Kidney tubule cell (primary cell): Measurements from ENCODE around the gene DTNB.
"Not testable (repeated sequence)": the region's sequence is repeated elsewhere in the genome, so short reads cannot be mapped to it uniquely, and the experiment has no call there.

Source experiments
- DNase-seq: peaks from one replicate; pipeline ENCODE4 v3.0.0-alpha.2; 2018; ENCODE audit warnings: low spot score

Gene DTNB

DNA sequence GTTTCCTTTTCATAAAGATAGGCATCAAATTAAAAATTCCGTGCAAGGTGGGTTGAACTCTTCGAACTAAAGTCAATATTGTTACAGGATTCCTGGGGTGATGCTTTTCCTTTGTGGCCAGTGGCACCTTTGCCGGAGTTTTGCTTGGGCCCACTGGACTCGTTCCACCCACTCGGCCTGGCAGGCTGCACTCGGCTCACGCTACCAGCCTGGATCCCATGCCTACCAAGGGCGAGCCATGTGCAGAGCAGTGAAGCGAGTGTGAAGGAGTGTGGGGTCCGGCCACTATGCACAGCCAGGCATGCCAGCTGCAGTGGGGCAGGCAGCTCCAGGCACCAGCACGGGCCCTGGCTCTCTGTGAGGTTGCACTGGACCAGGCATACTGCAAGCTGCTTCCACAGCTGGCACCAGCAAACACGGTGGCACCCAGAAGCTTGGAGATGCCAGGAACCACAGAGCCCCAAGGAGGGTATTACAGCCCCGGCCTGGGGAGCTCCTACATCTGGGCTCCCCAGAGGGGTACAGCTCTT lies 83.6 kb downstream of the DTNB start:
- DNase-seq: no peak

GRCh38 chr2:25588576-25588975 lies 84.8 kb downstream of the DTNB start:
- DNase-seq: no peak

DNA sequence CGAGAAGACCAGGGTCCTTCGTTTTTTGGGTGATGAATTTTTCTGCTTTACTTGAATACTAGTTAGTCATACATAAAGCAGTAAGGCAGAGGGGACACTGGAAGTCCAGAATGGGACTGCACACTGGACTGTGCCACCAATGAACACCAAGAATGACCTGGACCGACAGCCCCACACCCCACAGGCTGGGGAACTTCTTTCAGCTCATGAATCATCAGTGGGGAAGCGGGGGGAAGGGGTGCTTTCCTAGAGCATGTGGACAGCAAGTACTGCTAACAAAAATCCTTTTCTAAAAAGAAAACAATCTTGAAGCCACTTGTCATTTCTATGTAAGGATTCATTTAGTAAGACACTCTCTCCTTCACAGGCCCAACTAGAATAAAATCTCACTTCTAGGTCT lies 86.0 kb downstream of the DTNB start:
- DNase-seq: peak; percentile 38

- no peak for DNase-seq
Measured at GRCh38 chr2:25586726-25587144, 86.6 kb downstream of the DTNB start.

GRCh38 chr2:25585189-25585588 lies 88.2 kb downstream of the DTNB start:
- no peak for DNase-seq

DNA sequence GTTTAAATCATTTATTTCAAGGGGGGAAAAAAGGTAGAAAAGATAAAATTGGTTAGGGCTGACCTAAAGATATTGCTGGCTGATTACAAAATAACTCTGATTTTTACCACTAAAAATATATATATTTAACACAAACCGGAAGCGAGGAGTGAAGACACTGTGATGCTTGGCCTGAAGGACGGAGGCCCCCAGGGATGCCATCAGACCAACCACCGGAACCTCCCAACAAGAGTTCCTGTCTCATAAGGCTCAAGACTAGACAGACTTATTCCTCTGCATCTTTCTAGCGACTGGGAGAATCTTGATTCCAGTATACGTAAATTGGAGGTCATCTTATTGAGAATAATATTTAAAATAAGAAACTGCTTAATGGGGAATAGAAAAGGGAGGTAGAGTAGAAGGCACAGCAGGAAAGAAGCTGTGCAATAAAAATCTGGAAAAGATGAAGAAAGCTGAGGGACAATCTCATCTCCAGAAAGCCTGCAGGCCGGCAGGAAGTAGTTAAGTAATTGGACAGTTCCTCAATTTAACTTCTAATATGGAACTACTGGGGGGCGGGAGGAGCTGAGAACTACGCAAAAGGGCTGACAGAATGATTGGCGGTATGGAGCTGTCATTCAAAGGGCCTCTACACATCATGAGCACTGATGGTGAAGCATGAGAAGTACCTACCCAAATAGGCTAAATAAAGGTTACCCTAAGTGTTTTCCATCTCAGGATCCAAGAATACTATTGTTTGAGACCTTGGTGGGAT lies 91.1 kb downstream of the DTNB start:
- no peak for DNase-seq

DNA sequence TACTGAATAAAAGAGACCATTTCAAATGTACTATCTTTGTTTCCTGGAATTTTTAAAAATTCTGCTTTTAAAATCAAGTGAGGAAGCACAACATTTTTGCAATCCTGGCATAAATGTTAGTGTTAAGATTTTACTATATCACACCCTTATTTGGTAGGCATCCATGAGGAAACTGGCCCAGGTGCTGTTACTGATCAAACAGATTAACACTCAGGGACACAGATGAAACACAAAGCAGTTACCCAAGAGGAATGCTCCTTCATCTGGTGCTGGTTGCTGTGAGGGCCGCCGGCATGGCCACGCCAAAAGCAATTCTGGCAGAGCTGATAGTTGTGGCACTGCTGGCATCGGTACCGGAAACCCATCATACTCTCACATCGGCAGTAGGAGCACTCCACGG lies 96.8 kb downstream of the DTNB start:
- DNase-seq: no peak

DNA sequence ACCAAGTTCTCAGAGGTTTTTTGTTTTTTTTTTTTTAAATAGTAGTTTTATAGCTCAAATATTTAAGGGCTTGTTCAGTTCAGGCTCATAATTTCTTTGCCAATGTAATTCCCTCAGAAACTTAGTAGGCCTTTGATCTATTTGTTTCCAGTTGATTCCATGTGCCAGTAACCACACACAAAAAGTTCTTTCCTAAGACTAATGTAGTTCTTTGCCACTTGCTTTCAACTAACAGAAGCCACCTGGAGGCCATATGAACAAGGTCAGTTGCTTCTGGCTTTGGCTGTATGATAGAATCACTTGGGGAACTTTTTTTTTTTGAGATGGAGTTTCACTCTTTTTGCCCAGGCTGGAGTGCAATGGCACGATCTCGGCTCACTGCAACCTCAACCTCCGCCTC lies 100.7 kb downstream of the DTNB start:
- DNase-seq: no peak

- DNase-seq: peak; percentile 5
Measured at GRCh38 chr2:25570161-25570845, 103.1 kb downstream of the DTNB start.

DNA sequence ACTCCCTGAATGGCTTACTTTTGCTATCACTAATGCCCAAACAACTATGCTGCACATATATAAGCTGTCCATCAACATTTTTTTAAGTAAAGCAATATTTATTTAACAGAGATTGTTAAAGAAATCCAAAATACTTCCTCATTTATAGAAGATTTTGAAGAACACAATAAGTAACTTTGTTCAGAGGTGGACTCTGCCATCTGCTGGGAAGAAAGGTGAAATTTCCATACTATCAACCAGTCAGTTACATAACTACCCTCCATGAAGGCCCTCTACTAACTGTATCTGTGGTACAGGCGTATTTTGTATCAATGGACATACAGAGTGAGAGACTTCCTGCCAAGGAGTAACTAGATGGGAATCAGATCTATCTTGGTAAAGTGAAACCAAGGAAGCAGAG lies 106.0 kb downstream of the DTNB start:
- DNase-seq: peak; percentile 35

- DNase-seq: peak; percentile 46
Measured at GRCh38 chr2:25566694-25567093, 106.7 kb downstream of the DTNB start.

GRCh38 chr2:25566094-25566493 lies 107.3 kb downstream of the DTNB start:
- DNase-seq: no peak

DNA sequence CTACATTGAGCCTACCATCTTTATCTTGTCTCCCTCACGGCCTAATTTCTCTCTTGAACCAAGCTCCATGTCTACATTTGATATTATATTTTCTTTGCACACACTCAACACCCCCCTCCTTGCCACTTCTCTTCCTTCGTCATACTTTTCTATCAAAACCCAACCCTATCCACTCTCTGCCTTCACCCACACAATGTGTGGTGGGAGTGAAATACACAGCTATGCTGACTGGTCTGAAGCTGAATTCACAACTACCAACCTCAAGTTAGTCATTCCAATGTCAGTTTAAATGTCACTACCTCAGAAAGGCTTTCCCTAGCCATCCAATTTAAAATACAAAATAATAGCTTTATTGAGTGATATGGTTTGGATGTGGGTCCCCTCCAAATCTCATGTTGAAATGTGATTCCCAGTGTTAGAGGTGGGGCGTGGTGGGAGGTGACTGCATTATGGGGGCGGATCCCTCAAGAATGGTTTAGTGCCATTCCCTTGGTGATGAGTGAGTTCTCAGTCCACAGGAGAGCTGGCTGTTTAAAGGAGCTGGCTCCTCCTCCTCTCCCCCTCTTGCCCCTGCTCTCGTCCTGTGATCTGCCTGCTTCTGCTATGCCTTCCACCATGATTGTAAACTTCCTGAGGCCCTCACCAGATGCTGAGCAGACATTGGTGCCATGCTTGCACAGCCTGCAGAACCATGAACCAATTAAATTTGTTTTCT lies 112.1 kb downstream of the DTNB start:
- DNase-seq: no peak

GRCh38 chr2:25559148-25559547 lies 114.2 kb downstream of the DTNB start:
- no peak for DNase-seq

DNA sequence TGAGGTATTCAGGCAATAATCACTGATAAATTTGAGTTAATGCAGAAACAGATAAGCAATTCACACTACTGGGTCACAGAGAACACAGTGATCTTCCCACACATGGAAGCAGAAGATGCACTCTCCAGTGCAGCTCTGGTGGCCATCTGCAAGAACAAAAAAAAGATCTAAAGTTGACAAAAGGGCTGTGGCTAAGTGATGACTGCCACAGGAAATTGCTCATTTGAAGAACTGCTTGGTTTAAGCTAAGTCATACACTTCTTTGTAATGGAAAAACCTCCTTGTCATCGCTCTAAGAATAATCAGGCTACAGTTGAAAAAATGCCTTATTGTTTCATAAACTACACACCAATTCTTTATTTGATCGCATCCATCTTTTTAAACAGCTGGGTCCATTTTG lies 115.1 kb downstream of the DTNB start:
- peak; percentile 57 for DNase-seq

DNA sequence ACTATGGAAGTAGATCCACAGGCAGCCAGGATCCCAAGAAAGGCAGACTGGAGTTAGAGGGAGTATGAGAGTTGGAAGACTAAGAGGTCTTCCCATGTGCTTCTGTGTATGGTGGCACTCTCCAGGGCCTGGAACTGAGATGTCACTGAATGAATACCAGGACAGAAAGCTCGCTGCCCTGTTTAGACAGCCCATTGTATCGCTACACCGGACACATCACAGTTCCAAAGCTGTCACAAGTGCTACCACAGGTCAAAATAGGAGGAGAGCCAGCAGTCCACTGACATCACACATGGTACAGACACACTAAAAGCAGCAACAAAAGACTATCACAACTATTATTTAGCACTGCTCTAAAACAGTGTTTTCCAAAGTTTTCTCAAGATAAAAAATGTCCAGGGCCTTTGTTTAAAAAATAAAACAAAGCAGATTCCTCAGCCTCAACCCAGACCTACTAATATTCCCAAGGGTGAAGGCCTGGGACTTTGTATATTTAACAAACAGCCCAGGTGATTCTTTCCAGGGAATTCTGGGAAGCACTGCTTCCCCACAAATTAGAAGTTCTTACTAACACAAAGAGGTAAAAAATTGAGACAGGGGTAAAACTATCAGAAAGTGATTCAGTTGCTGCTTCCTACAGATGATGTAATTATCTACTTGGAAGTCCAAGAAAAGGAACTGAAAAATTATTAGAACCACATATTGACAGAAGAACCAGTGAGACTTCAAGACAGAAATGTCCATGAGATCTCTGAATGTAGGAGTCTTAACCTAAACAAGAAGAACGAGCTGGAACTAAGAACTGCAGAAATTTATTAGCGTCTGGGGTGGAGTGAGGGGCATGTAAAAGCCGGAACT lies 116.0 kb downstream of the DTNB start:
- DNase-seq: no peak

- DNase-seq: no peak
Measured at GRCh38 chr2:25552318-25552717, 121.1 kb downstream of the DTNB start.

GRCh38 chr2:25551316-25551715 lies 122.1 kb downstream of the DTNB start:
- peak; percentile 8 for DNase-seq

DNA sequence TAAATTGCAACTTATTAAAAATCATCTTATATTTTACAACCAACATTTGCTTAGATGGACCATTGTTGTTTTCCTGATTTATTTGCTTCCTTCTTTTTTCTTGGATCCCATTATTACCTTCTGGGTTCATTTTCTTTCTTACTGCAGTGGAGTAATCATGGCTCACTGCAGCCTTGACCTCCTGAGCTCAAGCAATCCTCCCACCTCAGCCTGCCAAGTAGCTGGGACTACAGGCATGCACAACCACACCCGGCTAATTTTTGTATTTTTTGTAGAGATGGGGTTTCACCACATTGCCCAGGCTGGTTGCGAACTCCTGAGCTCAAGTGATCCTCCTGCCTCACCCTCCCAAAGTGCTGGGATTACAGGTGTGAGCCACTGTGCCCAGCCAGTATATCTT lies 123.8 kb downstream of the DTNB start:
- DNase-seq: not testable (repeated sequence)

- no peak for DNase-seq
Measured at GRCh38 chr2:25548601-25549000, 124.8 kb downstream of the DTNB start.

DNA sequence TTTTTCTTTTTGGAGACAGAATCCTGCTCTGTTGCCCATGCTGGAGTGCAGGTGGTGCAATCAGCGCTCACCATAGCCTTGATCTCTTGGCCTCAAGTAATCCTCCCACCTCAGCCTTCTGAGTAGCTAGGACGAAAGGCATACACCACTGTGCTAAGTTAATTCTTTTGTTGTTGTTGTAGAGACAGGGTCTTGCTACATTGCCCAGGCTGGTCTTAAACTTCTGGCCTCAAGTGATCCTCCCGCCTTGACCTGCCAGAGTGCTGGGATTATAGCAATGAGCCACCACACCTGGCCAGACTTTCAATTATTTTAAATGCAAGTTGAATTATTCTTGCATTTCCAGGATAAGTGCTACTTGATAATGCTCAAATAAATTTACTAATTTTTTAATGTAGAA lies 126.5 kb downstream of the DTNB start:
- no peak for DNase-seq

GRCh38 chr2:25545899-25546298 lies 127.5 kb downstream of the DTNB start:
- no peak for DNase-seq
